Tibial nerve (tissue), 4 donors: ENCODE results near the gene KIF22. TPM values are rescaled to one million over a fixed set of nuclear protein-coding genes. Genes with fewer than 3 reads are reported as not detected.
A peak's percentile ranks its signal among the peaks of the same experiment; 100 is the strongest.
"Not testable (repeated sequence)": the region's sequence is repeated elsewhere in the genome, so short reads cannot be mapped to it uniquely, and the experiment has no call there.

ENCODE experiments used
- DNase-seq, 2 donors: peaks; one replicate each; pipeline ENCODE4 v3.0.0-alpha.2; 2019; ENCODE audit warnings: low spot score in 2 of 2
- H3K27ac ChIP-seq, 4 donors: fragments of 200-600 bp; sonication (generic) in 3 of 4; one replicate each; pipeline ENCODE4 v1.5.1; 2017 to 2019; ENCODE audit warnings: mild to moderate bottlenecking in 1 of 4
- H3K27me3 ChIP-seq, 2 donors: fragments of 200-600 bp; sonication (generic) in 1 of 2; one replicate each; pipeline versions ENCODE4 v1.5.1 to v1.6.0; 2017 to 2019
- H3K36me3 ChIP-seq, 3 donors: fragments of 200-600 bp; sonication (generic); one replicate each; pipeline ENCODE4 v1.5.1; 2018 to 2019
- H3K4me1 ChIP-seq, 4 donors: fragments of 200-600 bp; sonication (generic) in 3 of 4; one replicate each; pipeline ENCODE4 v1.5.1; 2017 to 2019
- H3K4me3 ChIP-seq, 4 donors: fragments of 200-600 bp; sonication (generic) in 3 of 4; one replicate each; pipeline ENCODE4 v1.5.1; 2017 to 2019; ENCODE audit warnings: mild to moderate bottlenecking in 1 of 4, moderate library complexity in 1 of 4
- H3K9me3 ChIP-seq, 4 donors: fragments of 200-600 bp; sonication (generic) in 3 of 4; one replicate each; pipeline ENCODE4 v1.5.1; 2017 to 2019
- EP300 ChIP-seq, 2 donors: sonication (generic); formaldehyde crosslinking; IDR thresholded peaks; one replicate each; pipeline ENCODE4 v1.6.1; 2017; ENCODE audit warnings: antibody characterized with exemption in 2 of 2, mild to moderate bottlenecking in 1 of 2
- POLR2A ChIP-seq, 2 donors: fragments of 450-650 bp; IDR thresholded peaks; one replicate each; pipeline ENCODE4 v1.6.1; 2017; ENCODE audit warnings: antibody characterized with exemption in 2 of 2, mild to moderate bottlenecking in 2 of 2, moderate library complexity in 2 of 2
- WGBS, 2 donors: methylation state at CpG; one replicate each; pipeline ENCODE4 v1.1.5; 2018; 5-methylcytosine and 5-hydroxymethylcytosine counted together
- total RNA-seq, 4 donors: library from RNA; depleted of rRNA; stranded (reverse); fragments of >200 nt; gene quantifications; one replicate each; pipeline ENCODE4 v1.1.0, GENCODE V29; 2016
- TF ChIP-seq, protein P1 (sequence below), 5 experiments: fragments of 200-600 bp in 3 of 5; fragments of 450-650 bp in 2 of 5; sonication (generic) in 3 of 5; IDR thresholded peaks; one replicate each; pipeline ENCODE4 v1.5.1; 2016 to 2019; ENCODE audit warnings: antibody characterized with exemption in 5 of 5, mild to moderate bottlenecking in 3 of 5, moderate library complexity in 2 of 5

The KIF22 gene
- total RNA-seq, 4 donors from 2014 or later: 19.9 to 42.8 (median 40.5) TPM

DNA sequence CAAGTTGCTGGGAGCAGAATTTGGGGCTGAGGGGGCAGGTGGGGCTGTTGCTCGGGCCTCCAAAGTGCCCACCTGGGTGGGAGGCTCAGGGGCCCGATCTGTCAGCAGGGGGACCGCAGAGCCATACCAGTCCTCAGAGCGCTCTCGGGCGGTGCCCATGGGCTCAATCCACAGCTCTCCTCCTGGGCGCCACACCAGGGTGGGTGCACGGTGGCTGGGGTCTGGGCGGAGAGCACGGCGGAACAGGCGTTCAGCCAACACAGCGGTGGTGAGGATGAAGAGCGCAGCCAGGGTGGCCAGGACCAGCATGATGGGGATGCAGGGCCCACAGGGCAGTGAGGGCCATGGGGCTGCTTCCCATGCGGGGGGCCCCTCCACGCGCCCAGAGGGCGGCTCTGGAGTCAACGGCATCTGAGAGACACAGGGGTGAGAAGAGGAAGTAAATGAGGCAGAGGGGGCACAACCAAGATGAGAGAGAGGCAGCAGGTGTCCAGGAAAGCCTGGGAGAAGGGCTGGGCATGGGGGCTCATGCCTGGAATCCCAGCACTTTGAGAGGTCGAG, 45.9 kb upstream of the KIF22 start:
- no peaks in the 10 kb centered on the region for H3K4me1 ChIP-seq
- no peak for DNase-seq
- 82 to 89% methylated on average over 9 to 20 of the region's 20 CpGs for WGBS, 2 donors
- no peak for TF ChIP-seq EP300 (IDR thresholded peaks at IDR 0.05)
- TF ChIP-seq, protein P1, sequence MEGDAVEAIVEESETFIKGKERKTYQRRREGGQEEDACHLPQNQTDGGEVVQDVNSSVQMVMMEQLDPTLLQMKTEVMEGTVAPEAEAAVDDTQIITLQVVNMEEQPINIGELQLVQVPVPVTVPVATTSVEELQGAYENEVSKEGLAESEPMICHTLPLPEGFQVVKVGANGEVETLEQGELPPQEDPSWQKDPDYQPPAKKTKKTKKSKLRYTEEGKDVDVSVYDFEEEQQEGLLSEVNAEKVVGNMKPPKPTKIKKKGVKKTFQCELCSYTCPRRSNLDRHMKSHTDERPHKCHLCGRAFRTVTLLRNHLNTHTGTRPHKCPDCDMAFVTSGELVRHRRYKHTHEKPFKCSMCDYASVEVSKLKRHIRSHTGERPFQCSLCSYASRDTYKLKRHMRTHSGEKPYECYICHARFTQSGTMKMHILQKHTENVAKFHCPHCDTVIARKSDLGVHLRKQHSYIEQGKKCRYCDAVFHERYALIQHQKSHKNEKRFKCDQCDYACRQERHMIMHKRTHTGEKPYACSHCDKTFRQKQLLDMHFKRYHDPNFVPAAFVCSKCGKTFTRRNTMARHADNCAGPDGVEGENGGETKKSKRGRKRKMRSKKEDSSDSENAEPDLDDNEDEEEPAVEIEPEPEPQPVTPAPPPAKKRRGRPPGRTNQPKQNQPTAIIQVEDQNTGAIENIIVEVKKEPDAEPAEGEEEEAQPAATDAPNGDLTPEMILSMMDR (IDR thresholded peaks at IDR 0.05): no peak
- no peak for TF ChIP-seq POLR2A (IDR thresholded peaks at IDR 0.05)
- H3K27me3 ChIP-seq: no peaks in the 10 kb centered on the region
- peak overlapping the region in 2 of 4 donors; percentile 43 to 49 for H3K4me3 ChIP-seq
- H3K27ac ChIP-seq: peak overlapping the region in 1 of 4 donors; percentile 67
- H3K9me3 ChIP-seq: no peaks in the 10 kb centered on the region
- H3K36me3 ChIP-seq: no peaks in the 10 kb centered on the region

DNA sequence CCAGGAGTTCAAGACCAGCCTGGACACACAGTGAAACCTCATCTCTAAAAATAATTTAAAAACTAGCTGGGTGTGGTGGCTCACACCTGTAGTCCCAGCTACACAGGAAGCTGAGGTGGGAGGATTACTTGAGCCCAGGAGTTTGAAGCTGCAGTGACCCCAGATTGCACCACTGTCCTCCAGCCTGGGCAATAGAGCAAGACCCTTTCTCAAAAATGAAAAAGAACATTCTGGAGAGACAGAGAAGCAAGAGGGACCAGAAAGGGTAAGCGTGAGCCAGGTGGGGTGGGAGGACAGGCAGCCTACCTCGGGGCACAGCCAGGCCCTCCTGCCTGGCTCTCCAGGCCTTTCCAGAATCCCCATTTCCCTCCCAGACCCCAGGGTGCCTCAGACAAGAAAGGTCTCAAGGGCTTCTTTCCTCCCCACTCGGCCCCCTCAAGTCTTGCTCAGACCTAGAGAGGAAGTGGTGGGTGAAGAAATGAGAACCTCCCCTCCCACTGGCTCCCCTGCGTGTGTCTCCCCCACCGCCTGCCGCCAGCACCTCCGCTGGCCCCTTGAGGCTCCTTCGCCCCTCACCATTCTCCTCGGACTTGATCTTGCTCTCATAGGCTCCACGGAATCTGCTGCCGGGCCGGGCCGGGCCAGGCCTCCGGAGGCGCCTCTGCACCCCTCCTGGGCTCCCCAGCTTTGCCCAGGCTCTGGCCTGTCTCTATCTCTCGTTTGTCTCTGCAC, 45.3 kb upstream of the KIF22 start:
- no peak for TF ChIP-seq EP300 (IDR thresholded peaks at IDR 0.05)
- TF ChIP-seq POLR2A (IDR thresholded peaks at IDR 0.05): no peak
- TF ChIP-seq, protein P1 (IDR thresholded peaks at IDR 0.05): no peak
- DNase-seq: no peak
- no peaks in the 10 kb centered on the region for H3K9me3 ChIP-seq
- peak overlapping the region in 2 of 4 donors; percentile 43 to 49 for H3K4me3 ChIP-seq
- H3K27me3 ChIP-seq: no peaks in the 10 kb centered on the region
- WGBS, 2 donors: 75% methylated on average over 16 of the region's 16 CpGs
- no peaks in the 10 kb centered on the region for H3K4me1 ChIP-seq
- H3K27ac ChIP-seq: peak overlapping the region in 1 of 4 donors; percentile 67
- no peaks in the 10 kb centered on the region for H3K36me3 ChIP-seq

DNA sequence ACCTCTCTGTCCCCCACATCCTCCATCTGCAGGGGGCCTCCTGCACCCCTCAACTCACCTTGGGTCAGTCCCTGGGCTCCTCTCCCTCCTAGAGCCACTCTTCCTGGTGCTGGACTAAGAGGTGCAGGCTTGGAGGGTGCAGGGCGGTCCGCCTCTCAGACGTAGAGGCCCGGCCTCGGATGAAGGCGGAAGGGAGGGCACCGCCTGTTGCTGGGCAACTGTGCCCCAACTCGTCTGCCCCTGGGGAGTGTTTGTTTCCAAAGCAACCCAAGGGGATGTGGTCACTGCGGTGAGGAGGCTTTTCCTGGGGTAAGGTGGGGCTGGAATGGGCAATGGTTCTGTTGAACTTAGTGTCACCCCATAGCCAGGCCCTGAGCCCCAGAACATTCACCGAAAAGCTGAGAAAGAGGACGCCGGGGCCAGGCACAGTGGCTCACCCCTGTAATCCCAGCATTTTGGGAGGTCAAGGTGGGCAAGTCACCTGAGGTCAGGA, 44.7 kb upstream of the KIF22 start, which contains the start of gene C16orf54:
Gene C16orf54, minus strand, starts transcription at position 138 of the 493 bp plus-strand sequence. CDS start 1,039 bp downstream, outside the sequence.
- peak within 1 kb of the TSS in 2 of 4 donors; percentile 43 to 49 for H3K4me3 ChIP-seq

DNA sequence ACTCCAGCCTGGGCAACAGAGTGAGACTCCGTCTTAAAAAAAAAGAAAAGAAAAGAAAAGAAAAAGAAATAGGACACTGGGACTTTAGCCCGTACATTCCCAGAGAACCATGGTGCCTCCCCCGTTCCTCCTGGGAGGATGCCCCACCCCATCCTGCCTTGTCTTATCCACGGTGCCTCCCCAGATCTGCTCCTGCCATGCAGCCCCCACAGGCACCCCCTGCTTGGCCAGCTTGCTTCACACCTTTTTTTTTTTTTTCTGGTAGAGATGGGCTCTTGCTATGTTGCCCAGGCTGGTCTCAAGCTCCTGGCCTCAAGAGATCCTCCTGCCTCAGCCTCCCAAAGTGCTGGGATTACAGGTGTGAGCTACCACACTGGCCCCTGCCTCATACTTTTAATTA, 44.0 kb upstream of the KIF22 start:
- not testable (repeated sequence) for H3K36me3 ChIP-seq, H3K27me3 ChIP-seq, H3K4me3 ChIP-seq, H3K9me3 ChIP-seq, H3K4me1 ChIP-seq, DNase-seq
- WGBS, 2 donors: 59 to 66% methylated on average over 4 of the region's 4 CpGs
- H3K27ac ChIP-seq: peak overlapping the region in 1 of 4 donors; percentile 67

More for the DNA sequence above, 44.7 kb upstream of the KIF22 start, which contains the start of gene C16orf54:
- peak in 1 of 2 donors; percentile 38 for DNase-seq
- no peak for TF ChIP-seq EP300 (IDR thresholded peaks at IDR 0.05)
- no peak for TF ChIP-seq POLR2A (IDR thresholded peaks at IDR 0.05)
- TF ChIP-seq, protein P1 (IDR thresholded peaks at IDR 0.05): no peak
- Histone ChIP-seq H3K27me3 (no peaks in the 10 kb centered on the region), H3K4me1 (no peaks in the 10 kb centered on the region), H3K9me3 (no peaks in the 10 kb centered on the region), H3K27ac (peak within 1 kb of the TSS in 1 of 4 donors; percentile 67), H3K36me3 (no peaks in the 10 kb centered on the region)
- 73 to 77% methylated on average over 12 of the region's 12 CpGs for WGBS, 2 donors

DNA sequence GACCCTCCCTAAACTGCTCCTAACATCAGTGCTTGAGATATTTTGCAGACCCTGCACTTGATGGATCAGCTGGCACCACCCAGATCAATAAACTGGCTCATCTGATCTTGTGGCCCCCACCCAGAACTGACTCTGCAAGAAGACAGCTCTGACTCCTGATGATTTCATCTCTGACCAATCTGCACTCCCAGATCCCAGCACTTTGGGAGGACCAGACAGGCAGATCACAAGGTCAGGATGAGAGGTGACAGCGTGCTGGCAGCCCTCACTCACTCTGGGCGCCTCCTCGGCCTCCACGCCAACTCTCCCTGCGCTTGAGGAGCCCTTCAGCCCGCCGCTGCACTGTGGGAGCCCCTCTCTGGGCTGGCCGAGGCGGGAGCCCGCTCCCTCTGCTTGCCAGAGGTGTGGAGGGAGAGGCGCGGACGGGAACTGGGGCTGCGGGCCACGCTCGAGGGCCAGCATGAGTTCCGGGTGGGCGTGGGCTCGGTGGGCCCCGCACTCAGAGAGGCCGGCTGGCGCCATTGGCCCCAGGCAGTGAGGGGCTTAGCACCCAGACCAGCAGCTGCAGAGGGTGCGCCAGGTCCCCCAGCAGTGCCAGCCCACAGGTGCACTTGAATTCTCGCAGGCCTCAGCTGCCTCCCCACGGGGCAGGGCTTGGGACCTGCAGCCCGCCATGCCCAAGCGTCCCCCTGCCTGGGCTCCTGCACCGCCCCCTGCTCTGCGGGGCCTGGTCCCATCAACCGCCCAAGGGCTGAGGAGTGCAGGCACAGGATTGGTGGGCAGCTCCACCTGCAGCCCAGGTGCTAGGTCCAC, 42.4 kb upstream of the KIF22 start:
- Histone ChIP-seq H3K4me1 (no peaks in the 10 kb centered on the region), H3K9me3 (no peaks in the 10 kb centered on the region), H3K36me3 (no peaks in the 10 kb centered on the region), H3K27me3 (no peaks in the 10 kb centered on the region), H3K27ac (no peak overlapping the region), H3K4me3 (no peak overlapping the region)
- no peak for DNase-seq
- WGBS, 2 donors: 94 to 97% methylated on average over 19 to 26 of the region's 30 CpGs
- no peak for TF ChIP-seq POLR2A (IDR thresholded peaks at IDR 0.05)

DNA sequence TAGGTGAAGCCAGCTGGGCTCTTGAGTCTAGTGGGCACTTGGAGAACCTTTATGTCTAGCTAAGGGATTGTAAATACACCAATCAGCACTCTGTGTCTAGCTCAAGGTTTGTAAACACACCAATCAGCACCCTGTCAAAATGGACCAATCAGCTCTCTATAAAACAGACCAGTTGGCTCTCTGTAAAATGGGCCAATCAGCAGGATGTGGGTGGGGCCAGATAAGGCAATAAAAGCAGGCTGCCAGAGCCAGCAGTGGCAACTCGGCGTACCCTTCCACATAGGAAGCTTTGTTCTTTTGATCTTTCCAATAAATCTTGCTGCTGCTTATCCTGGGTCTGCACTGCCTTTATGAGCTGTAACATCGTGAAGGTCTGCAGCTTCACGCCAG, 41.8 kb upstream of the KIF22 start:
- WGBS, 2 donors: 33 to 40% methylated on average over 4 of the region's 4 CpGs
- not testable (repeated sequence) for H3K27ac ChIP-seq

More for the DNA sequence above, 41.8 kb upstream of the KIF22 start:
- H3K27me3 ChIP-seq, H3K9me3 ChIP-seq, H3K4me1 ChIP-seq, H3K36me3 ChIP-seq, H3K4me3 ChIP-seq, DNase-seq: not testable (repeated sequence)
